Skeletal muscle tissue (tissue), 4 donors: Measurements from ENCODE around the gene CRTC3. TPM values are rescaled to one million over a fixed set of nuclear protein-coding genes. Genes with fewer than 3 reads are reported as not detected.
A peak's percentile ranks its signal among the peaks of the same experiment; 100 is the strongest.

Experiments
- H3K27ac ChIP-seq: one replicate; pipeline ENCODE4 v1.7.0; 2013; ENCODE audit warnings: mild to moderate bottlenecking, low read depth, low read length, inconsistent platforms
- H3K27me3 ChIP-seq, 3 donors: one replicate each; pipeline ENCODE4 v1.7.0; 2013; ENCODE audit warnings: low read length in 3 of 3; ENCODE audit not compliant: control insufficient read depth in 3 of 3, insufficient read depth in 3 of 3
- H3K36me3 ChIP-seq, 3 donors: one replicate each; pipeline ENCODE4 v1.7.0; 2013; ENCODE audit warnings: low read length in 3 of 3; ENCODE audit not compliant: control insufficient read depth in 3 of 3, insufficient read depth in 3 of 3
- H3K4me1 ChIP-seq, 3 donors: one replicate each; pipeline ENCODE4 v1.7.0; 2013; ENCODE audit warnings: low read length in 3 of 3, mild to moderate bottlenecking in 3 of 3; ENCODE audit not compliant: control insufficient read depth in 3 of 3, insufficient read depth in 3 of 3
- H3K4me3 ChIP-seq, 3 donors: one replicate each; pipeline ENCODE4 v1.7.0; 2013; ENCODE audit warnings: low read length in 3 of 3
- H3K9ac ChIP-seq, 3 donors: one replicate each; pipeline ENCODE4 v1.7.0; 2013; ENCODE audit warnings: low read length in 3 of 3, mild to moderate bottlenecking in 3 of 3, moderate library complexity in 2 of 3, low read depth in 1 of 3
- H3K9me3 ChIP-seq, 3 donors: one replicate each; pipeline ENCODE4 v1.7.0; 2013; ENCODE audit warnings: low read length in 3 of 3; ENCODE audit not compliant: control insufficient read depth in 3 of 3
- total RNA-seq: library from RNA; depleted of rRNA; stranded (reverse); fragments of >200 nt; gene quantifications from one replicate; pipeline ENCODE4 v1.2.3, GENCODE V29; 2014
- donor health status: Osteomylitis.

Gene CRTC3
- total RNA-seq, 1 donor from 2014 or later = 23.0 TPM

- no peaks in the 10 kb centered on the region for H3K36me3 ChIP-seq
- H3K27ac ChIP-seq = peak overlapping the region; percentile 50
- H3K9me3 ChIP-seq = no peaks in the 10 kb centered on the region
- H3K4me3 ChIP-seq = no peak overlapping the region
- no peaks in the 10 kb centered on the region for H3K27me3 ChIP-seq
- peaks cover 3 to 9% (median 6%) of the 10 kb centered on the region in 3 donors for H3K4me1 ChIP-seq
- H3K9ac ChIP-seq = no peak overlapping the region
Observed at GRCh38 chr15:90679959-90680358, 150.2 kb downstream of the CRTC3 start.

DNA sequence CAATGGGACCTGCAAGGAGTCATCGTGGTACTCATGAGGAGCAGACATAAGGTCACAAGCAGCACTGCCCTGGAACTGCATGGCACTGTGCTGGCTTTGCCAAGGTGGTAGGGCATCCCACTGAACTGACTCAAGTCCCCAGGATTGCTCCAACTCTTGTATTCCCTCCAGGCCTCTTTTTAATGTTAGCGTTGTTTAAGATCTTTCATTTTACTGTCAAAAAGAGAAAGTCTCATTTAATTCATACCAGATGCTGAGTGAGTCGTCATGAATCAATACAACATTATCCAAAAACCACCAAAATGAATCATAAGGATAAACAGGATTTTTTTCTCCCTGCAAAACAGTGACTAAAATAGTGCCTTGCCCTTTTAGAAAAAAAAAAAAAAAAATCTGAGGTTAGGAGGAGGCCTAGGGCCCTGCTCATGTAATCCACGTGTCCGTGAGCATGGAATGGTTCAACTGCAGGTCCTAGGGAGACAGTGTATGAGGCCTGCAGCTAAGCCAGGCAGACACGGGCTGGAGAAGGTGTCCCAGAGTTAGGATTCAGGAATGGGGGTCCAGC is 150.7 kb downstream of the CRTC3 start:
- Histone ChIP-seq H3K4me1 (peaks cover 3 to 9% (median 6%) of the 10 kb centered on the region in 3 donors), H3K9me3 (no peaks in the 10 kb centered on the region), H3K4me3 (no peak overlapping the region), H3K9ac (no peak overlapping the region), H3K27ac (peak overlapping the region; percentile 50), H3K27me3 (no peaks in the 10 kb centered on the region), H3K36me3 (no peaks in the 10 kb centered on the region)

DNA sequence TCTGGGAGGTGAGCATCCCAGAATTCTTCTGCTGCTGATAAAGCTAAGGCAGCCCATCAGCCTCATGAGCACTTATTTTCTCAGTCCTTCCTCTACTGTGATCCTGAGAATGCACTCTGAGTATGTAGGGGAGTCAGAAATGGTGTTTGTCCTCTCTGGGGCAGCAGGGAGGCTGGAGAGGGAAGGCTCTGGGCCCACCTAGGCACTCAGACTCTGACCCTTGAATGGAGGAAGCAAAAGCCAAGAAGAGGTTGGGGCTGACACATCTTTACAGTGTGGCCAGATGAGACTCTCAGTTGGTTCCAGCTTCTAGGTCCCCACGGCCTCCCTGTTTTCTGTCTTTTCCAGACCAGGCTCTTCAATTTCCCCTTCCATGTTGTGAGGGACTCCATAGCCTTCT is 151.3 kb downstream of the CRTC3 start:
- H3K27ac ChIP-seq = peak overlapping the region; percentile 50
- no peak overlapping the region for H3K9ac ChIP-seq
- H3K36me3 ChIP-seq = no peaks in the 10 kb centered on the region

DNA sequence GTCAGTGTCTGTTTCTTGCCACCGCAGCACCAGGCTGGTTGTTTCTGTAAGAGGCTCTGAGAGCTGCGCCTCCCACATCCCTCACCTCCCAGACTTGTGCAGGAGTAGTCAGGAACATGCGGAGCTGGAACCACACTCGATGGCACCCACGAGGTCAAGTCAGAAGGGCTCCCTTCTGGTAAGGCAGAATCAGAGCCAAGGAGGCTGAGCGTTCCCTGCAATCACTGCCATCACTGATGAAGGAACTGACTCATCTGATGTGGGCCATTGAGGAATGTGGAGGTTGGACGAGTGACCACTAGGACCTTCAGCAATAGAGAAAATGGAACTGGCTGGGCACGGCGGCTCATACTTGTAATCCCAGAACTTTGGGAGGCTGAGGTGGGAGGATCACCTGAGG is 151.8 kb downstream of the CRTC3 start:
- Histone ChIP-seq H3K4me1 (peaks cover 3 to 9% (median 6%) of the 10 kb centered on the region in 3 donors), H3K27ac (peak overlapping the region; percentile 50), H3K36me3 (no peaks in the 10 kb centered on the region), H3K9ac (peak overlapping the region in 1 of 3 donors; percentile 51), H3K9me3 (no peaks in the 10 kb centered on the region), H3K4me3 (no peak overlapping the region), H3K27me3 (no peaks in the 10 kb centered on the region)

More for the DNA sequence above, 151.3 kb downstream of the CRTC3 start:
- no peak overlapping the region for H3K4me3 ChIP-seq
- H3K4me1 ChIP-seq = peaks cover 3 to 9% (median 6%) of the 10 kb centered on the region in 3 donors
- no peaks in the 10 kb centered on the region for H3K27me3 ChIP-seq
- no peaks in the 10 kb centered on the region for H3K9me3 ChIP-seq

- Histone ChIP-seq H3K9me3 (no peaks in the 10 kb centered on the region), H3K27ac (no peak overlapping the region), H3K27me3 (no peaks in the 10 kb centered on the region), H3K36me3 (no peaks in the 10 kb centered on the region), H3K4me3 (no peak overlapping the region), H3K4me1 (peaks cover 3 to 9% (median 6%) of the 10 kb centered on the region in 3 donors), H3K9ac (no peak overlapping the region)
Observed at GRCh38 chr15:90683371-90683770, 153.6 kb downstream of the CRTC3 start.

GRCh38 chr15:90683876-90684275 is 154.2 kb downstream of the CRTC3 start:
- Histone ChIP-seq H3K4me3 (no peak overlapping the region), H3K9ac (no peak overlapping the region), H3K9me3 (no peaks in the 10 kb centered on the region), H3K27me3 (no peaks in the 10 kb centered on the region), H3K4me1 (peaks cover 3 to 9% (median 6%) of the 10 kb centered on the region in 3 donors), H3K36me3 (no peaks in the 10 kb centered on the region), H3K27ac (no peak overlapping the region)

GRCh38 chr15:90684281-90684680 is 154.6 kb downstream of the CRTC3 start:
- Histone ChIP-seq H3K27me3 (no peaks in the 10 kb centered on the region), H3K9me3 (no peaks in the 10 kb centered on the region), H3K9ac (no peak overlapping the region), H3K27ac (no peak overlapping the region), H3K36me3 (no peaks in the 10 kb centered on the region), H3K4me3 (no peak overlapping the region), H3K4me1 (peaks cover 3 to 9% (median 6%) of the 10 kb centered on the region in 3 donors)

- no peaks in the 10 kb centered on the region for H3K9me3 ChIP-seq
- H3K27me3 ChIP-seq = no peaks in the 10 kb centered on the region
- H3K36me3 ChIP-seq = no peaks in the 10 kb centered on the region
- no peak overlapping the region for H3K27ac ChIP-seq
- H3K4me3 ChIP-seq = no peak overlapping the region
- H3K9ac ChIP-seq = no peak overlapping the region
- H3K4me1 ChIP-seq = peaks cover 2 to 5% (median 4%) of the 10 kb centered on the region in 3 donors
Observed at GRCh38 chr15:90685591-90686434, 156.1 kb downstream of the CRTC3 start.

- Histone ChIP-seq H3K9me3 (no peaks in the 10 kb centered on the region), H3K4me1 (peaks cover 0 to 2% (median 0%) of the 10 kb centered on the region in 3 donors), H3K9ac (peak overlapping the region in 1 of 3 donors; percentile 43), H3K27ac (no peak overlapping the region), H3K4me3 (no peak overlapping the region), H3K36me3 (no peaks in the 10 kb centered on the region), H3K27me3 (no peaks in the 10 kb centered on the region)
Observed at GRCh38 chr15:90686435-90687218, 156.9 kb downstream of the CRTC3 start.
